Mammary epithelial cell (primary cell): Measurements from ENCODE around the gene MVP.

Experiments used
- EZH2 ChIP-seq: IDR thresholded peaks from 2 replicates; pipeline ENCODE4 v1.6.1; 2012; ENCODE audit warnings: low read length, inconsistent platforms, borderline replicate concordance
- TF ChIP-seq, protein P1 (sequence below), 2 donors: IDR thresholded peaks in 1 of 2; conservative IDR thresholded peaks in 1 of 2; 2 replicates each; pipeline ENCODE4 v1.5.1; 2011 to 2012; ENCODE audit warnings: inconsistent platforms in 2 of 2, low read length in 2 of 2, mild to moderate bottlenecking in 2 of 2, control low read depth in 1 of 2, low read depth in 1 of 2; ENCODE audit not compliant: insufficient read depth in 1 of 2; ENCODE audit errors: extremely low read depth in 1 of 2

DNA sequence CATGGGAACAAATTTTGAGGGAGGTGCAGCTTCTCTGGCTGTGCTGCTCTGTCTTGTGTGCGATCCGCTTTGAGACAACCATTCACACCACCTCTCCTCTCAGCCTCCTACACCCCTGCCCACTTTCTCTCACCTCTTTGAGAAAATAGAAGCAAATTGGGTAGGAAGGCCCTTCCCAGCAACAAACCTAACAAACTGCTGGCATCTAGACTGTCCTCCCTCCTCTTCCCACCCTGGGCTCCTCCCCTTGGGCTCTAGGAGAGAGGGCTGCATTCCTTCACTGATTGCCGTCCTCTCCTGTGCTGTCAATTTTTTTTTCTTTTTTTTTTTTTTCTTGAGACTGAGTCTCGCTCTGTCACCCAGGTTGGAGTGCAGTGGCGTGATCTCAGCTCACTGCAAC lies 29.2 kb downstream of the MVP start:
- TF ChIP-seq, protein P1, sequence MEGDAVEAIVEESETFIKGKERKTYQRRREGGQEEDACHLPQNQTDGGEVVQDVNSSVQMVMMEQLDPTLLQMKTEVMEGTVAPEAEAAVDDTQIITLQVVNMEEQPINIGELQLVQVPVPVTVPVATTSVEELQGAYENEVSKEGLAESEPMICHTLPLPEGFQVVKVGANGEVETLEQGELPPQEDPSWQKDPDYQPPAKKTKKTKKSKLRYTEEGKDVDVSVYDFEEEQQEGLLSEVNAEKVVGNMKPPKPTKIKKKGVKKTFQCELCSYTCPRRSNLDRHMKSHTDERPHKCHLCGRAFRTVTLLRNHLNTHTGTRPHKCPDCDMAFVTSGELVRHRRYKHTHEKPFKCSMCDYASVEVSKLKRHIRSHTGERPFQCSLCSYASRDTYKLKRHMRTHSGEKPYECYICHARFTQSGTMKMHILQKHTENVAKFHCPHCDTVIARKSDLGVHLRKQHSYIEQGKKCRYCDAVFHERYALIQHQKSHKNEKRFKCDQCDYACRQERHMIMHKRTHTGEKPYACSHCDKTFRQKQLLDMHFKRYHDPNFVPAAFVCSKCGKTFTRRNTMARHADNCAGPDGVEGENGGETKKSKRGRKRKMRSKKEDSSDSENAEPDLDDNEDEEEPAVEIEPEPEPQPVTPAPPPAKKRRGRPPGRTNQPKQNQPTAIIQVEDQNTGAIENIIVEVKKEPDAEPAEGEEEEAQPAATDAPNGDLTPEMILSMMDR (conservative IDR thresholded peaks at IDR 0.05 in 1 of 2, IDR thresholded peaks at IDR 0.05 in 1 of 2; ENCODE audit: extremely low read depth in 1 of 2, insufficient read depth in 1 of 2, low read depth in 1 of 2, low read length in 2 of 2): no peak
- TF ChIP-seq EZH2: no peak
